Glomerular endothelial cell (primary cell): ENCODE data around the gene FAM240B. TPM values are rescaled to one million over a fixed set of nuclear protein-coding genes. Genes with fewer than 3 reads are reported as not detected.

Experiments used
- DNase-seq: peaks from one replicate; pipeline ENCODE4 v3.0.0-alpha.2; 2011; ENCODE audit warnings: low read depth, low spot score; ENCODE audit errors: extremely low read depth
- total RNA-seq: library from RNA; depleted of rRNA; stranded (reverse); fragments of >200 nt; gene quantifications from 2 replicates; pipeline ENCODE4 v1.2.3, GENCODE V29; 2015

The FAM240B gene
- total RNA-seq, 1 donor from 2014 or later: not detected

GRCh38 chr9:38671372-38671731, 48.6 kb downstream of the FAM240B start:
- DNase-seq: no peak

- DNase-seq: no peak
Measured at GRCh38 chr9:38670542-38671371, 49.2 kb downstream of the FAM240B start.

- DNase-seq: no peak
Measured at GRCh38 chr9:38668791-38669466, 51.0 kb downstream of the FAM240B start.

GRCh38 chr9:38662763-38663593, 57.0 kb downstream of the FAM240B start:
- DNase-seq: no peak

- DNase-seq: no peak
Measured at GRCh38 chr9:38659538-38659937, 60.4 kb downstream of the FAM240B start.

GRCh38 chr9:38656896-38657295, 63.0 kb downstream of the FAM240B start:
- DNase-seq: no peak

- no peak for DNase-seq
Measured at GRCh38 chr9:38652486-38652885, 67.4 kb downstream of the FAM240B start.

- DNase-seq: no peak
Measured at GRCh38 chr9:38652044-38652443, 67.9 kb downstream of the FAM240B start.

GRCh38 chr9:38651400-38652042, 68.4 kb downstream of the FAM240B start:
- DNase-seq: no peak

- DNase-seq: no peak
Measured at GRCh38 chr9:38650564-38650963, 69.4 kb downstream of the FAM240B start.

- DNase-seq: no peak
Measured at GRCh38 chr9:38649731-38650363, 70.1 kb downstream of the FAM240B start.

GRCh38 chr9:38644601-38645000, 75.3 kb downstream of the FAM240B start:
- no peak for DNase-seq

Other genes with a start within 250 kb of the FAM240B start
- 0.12 and 0.24 TPM in 2 replicates for gene ANKRD18A, start 99.5 kb downstream of the FAM240B start, total RNA-seq